MM.1S (cell line): ENCODE measurements around the gene MTREX.

ENCODE experiments used
- EZH2 ChIP-seq: fragments of 300-600 bp; sonication (generic); optimal IDR thresholded peaks from 2 replicates; pipeline ENCODE3; 2017; ENCODE audit warnings: low read depth, mild to moderate bottlenecking, antibody characterized with exemption, low read length, mixed read lengths
- EZH2phosphoT487 ChIP-seq: fragments of 300-600 bp; sonication (generic); IDR thresholded peaks from 2 replicates; pipeline ENCODE4 v1.6.1; 2018; ENCODE audit warnings: antibody characterized with exemption, low read length
- TF ChIP-seq, protein P1 (sequence below): fragments of 300-600 bp; sonication (generic); IDR thresholded peaks from 2 replicates; pipeline ENCODE4 v1.5.1; 2016; ENCODE audit warnings: antibody characterized with exemption, low read length, mixed read lengths

DNA sequence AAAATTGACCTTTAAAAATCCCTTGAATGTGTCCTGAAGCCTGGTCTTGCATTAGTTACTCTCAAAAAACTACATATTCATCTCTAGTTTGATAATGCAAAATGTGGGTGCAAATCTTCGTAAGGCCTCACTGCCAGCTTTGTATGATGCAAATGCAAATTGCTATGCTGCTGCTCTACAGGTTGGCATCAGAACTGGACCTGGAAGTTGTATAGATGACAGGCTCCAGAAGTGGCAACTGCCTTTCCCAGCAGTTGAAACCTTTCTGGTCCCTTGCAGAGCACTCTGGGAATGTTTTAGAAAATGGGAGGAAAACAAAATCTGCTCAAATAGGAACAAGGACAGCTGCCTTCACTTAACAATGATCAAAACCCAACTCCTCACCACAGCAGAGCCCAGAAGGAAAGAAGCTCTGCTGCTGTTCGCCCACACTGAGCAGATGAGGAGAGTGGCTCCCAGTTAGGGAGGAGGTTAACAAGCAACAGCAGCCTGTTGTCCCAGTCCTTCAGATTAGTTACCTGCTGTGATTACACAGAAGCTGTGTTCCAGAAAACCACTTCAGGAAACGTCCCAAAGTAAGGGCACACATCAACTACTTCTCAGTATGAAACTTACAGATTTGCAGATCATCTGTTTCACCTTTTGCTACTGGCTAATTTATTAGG lies 133.4 kb downstream of the MTREX start:
- TF ChIP-seq, protein P1, sequence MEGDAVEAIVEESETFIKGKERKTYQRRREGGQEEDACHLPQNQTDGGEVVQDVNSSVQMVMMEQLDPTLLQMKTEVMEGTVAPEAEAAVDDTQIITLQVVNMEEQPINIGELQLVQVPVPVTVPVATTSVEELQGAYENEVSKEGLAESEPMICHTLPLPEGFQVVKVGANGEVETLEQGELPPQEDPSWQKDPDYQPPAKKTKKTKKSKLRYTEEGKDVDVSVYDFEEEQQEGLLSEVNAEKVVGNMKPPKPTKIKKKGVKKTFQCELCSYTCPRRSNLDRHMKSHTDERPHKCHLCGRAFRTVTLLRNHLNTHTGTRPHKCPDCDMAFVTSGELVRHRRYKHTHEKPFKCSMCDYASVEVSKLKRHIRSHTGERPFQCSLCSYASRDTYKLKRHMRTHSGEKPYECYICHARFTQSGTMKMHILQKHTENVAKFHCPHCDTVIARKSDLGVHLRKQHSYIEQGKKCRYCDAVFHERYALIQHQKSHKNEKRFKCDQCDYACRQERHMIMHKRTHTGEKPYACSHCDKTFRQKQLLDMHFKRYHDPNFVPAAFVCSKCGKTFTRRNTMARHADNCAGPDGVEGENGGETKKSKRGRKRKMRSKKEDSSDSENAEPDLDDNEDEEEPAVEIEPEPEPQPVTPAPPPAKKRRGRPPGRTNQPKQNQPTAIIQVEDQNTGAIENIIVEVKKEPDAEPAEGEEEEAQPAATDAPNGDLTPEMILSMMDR, result no peak
- TF ChIP-seq EZH2phosphoT487, result no peak
- TF ChIP-seq EZH2, result no peak
